ENCODE measurements around the gene MEX3D.
"Not testable (repeated sequence)": the region's sequence is repeated elsewhere in the genome, so short reads cannot be mapped to it uniquely, and the experiment has no call there.

DNA sequence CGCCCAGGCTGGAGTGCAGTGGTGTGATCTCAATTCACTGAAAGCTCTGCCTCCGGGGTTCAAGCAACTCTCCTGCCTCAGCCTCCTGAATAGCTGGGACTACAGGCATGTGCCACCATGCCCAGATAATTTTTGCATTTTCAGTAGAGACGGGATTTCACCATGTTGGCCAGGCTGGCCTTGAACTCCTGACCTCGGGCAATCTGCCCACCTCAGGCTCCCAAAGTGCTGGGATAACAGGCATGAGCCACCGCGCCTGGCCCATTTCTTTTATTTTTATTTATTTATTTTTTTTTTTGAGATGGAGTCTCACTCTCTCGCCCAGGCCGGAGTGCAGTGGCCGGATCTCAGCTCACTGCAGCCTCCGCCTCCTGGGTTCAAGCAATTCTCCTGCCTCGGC lies 28.4 kb downstream of the MEX3D start:
- TF ChIP-seq, protein P1, sequence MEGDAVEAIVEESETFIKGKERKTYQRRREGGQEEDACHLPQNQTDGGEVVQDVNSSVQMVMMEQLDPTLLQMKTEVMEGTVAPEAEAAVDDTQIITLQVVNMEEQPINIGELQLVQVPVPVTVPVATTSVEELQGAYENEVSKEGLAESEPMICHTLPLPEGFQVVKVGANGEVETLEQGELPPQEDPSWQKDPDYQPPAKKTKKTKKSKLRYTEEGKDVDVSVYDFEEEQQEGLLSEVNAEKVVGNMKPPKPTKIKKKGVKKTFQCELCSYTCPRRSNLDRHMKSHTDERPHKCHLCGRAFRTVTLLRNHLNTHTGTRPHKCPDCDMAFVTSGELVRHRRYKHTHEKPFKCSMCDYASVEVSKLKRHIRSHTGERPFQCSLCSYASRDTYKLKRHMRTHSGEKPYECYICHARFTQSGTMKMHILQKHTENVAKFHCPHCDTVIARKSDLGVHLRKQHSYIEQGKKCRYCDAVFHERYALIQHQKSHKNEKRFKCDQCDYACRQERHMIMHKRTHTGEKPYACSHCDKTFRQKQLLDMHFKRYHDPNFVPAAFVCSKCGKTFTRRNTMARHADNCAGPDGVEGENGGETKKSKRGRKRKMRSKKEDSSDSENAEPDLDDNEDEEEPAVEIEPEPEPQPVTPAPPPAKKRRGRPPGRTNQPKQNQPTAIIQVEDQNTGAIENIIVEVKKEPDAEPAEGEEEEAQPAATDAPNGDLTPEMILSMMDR (IDR thresholded peaks at IDR 0.05; ENCODE audit: poor library complexity), result not testable (repeated sequence)
- not testable (repeated sequence) for TF ChIP-seq EZH2 (IDR thresholded peaks at IDR 0.05; ENCODE audit: borderline replicate concordance); EZH2phosphoT487 (IDR thresholded peaks at IDR 0.05; ENCODE audit: low read depth, severe bottlenecking, unreplicated experiment)

Data from hepatocyte (in vitro differentiated cells).